ENCODE measurements around the gene CETN2. TPM values are rescaled to one million over a fixed set of nuclear protein-coding genes. Genes with fewer than 3 reads are reported as not detected.
"Not testable (repeated sequence)": the region's sequence is repeated elsewhere in the genome, so short reads cannot be mapped to it uniquely, and the experiment has no call there.

CETN2 gene
- total RNA-seq, 2 experiments from 2014 or later, result 8.3 to 8.8 TPM

- CTCF ChIA-PET, result no interaction called here
- intact Hi-C loops (cut with micrococcal nuclease), result no loop called here
These were observed 15.2 kb upstream of the CETN2 start for GRCh38 chrX:152845618-152846240.

GRCh38 chrX:152844256-152844655 lies 13.7 kb upstream of the CETN2 start:
- Mint-ChIP-seq H3K9me3 (no peaks in the 10 kb centered on the region), H3K36me3 (ENCODE audit: low read depth) (peaks cover 7% of the 10 kb centered on the region), H3K27me3 (no peaks in the 10 kb centered on the region), H3K4me1 (ENCODE audit: low read depth) (peaks cover 2% of the 10 kb centered on the region), H3K4me3 (no peak overlapping the region), H3K27ac (no peak overlapping the region)
- CTCF ChIA-PET, result no interaction called here
- no peak for TF ChIP-seq CTCF (IDR thresholded peaks at IDR 0.05)
- ATAC-seq (no peak), DNase-seq (no peak)
- POLR2A ChIA-PET, result no interaction called here
- intact Hi-C loops (cut with micrococcal nuclease), result no loop called here

More at GRCh38 chrX:152845618-152846240, 15.2 kb upstream of the CETN2 start:
- no peak for ATAC-seq
- Mint-ChIP-seq H3K4me1 (ENCODE audit: low read depth) (no peaks in the 10 kb centered on the region), H3K9me3 (no peaks in the 10 kb centered on the region), H3K27me3 (no peaks in the 10 kb centered on the region), H3K36me3 (ENCODE audit: low read depth) (peaks cover 7% of the 10 kb centered on the region), H3K27ac (no peak overlapping the region), H3K4me3 (no peak overlapping the region)
- no peak for DNase-seq
- POLR2A ChIA-PET, result no interaction called here
- TF ChIP-seq CTCF (IDR thresholded peaks at IDR 0.05), result no peak

- TF ChIP-seq CTCF (IDR thresholded peaks at IDR 0.05), result no peak
- CTCF ChIA-PET, result no interaction called here
- POLR2A ChIA-PET, result no interaction called here
- Mint-ChIP-seq H3K27ac (no peak overlapping the region), H3K4me1 (ENCODE audit: low read depth) (peaks cover 2% of the 10 kb centered on the region), H3K9me3 (no peaks in the 10 kb centered on the region), H3K4me3 (no peak overlapping the region), H3K36me3 (ENCODE audit: low read depth) (peaks cover 7% of the 10 kb centered on the region), H3K27me3 (no peaks in the 10 kb centered on the region)
- intact Hi-C loops (cut with micrococcal nuclease), result no loop called here
- DNase-seq (no peak), ATAC-seq (no peak)
These were observed 13.3 kb upstream of the CETN2 start for GRCh38 chrX:152843852-152844251.

GRCh38 chrX:152842772-152843338 lies 12.3 kb upstream of the CETN2 start:
- DNase-seq, result no peak
- Mint-ChIP-seq H3K27ac (no peak overlapping the region), H3K4me1 (ENCODE audit: low read depth) (peaks cover 6% of the 10 kb centered on the region), H3K9me3 (no peaks in the 10 kb centered on the region), H3K4me3 (no peak overlapping the region), H3K36me3 (ENCODE audit: low read depth) (peaks cover 6% of the 10 kb centered on the region), H3K27me3 (no peaks in the 10 kb centered on the region)
- intact Hi-C loops (cut with micrococcal nuclease), result no loop called here
- TF ChIP-seq CTCF (IDR thresholded peaks at IDR 0.05), result no peak
- ChIA-PET CTCF (no interaction called here), POLR2A (no interaction called here)
- no peak for ATAC-seq

- H3K9me3 Mint-ChIP-seq; ATAC-seq; H3K27ac Mint-ChIP-seq; H3K27me3 Mint-ChIP-seq; POLR2A ChIA-PET; DNase-seq; intact Hi-C loops (cut with micrococcal nuclease); H3K4me3 Mint-ChIP-seq; CTCF ChIA-PET: not testable (repeated sequence)
- H3K36me3 Mint-ChIP-seq (ENCODE audit: low read depth), result peaks cover 11% of the 10 kb centered on the region
- peaks cover 28% of the 10 kb centered on the region for H3K4me1 Mint-ChIP-seq (ENCODE audit: low read depth)
These were observed 4.9 kb upstream of the CETN2 start for GRCh38 chrX:152835470-152835869.
